HCT116 (cell line): Measurements from ENCODE around the gene GPR68.

Experiments used
- CBX3 ChIP-seq: IDR thresholded peaks from 2 replicates; pipeline ENCODE4 v1.6.1; 2012; ENCODE audit warnings: low read depth
- CTCF ChIP-seq, 3 experiments: fragments of 200-600 bp in 1 of 3; sonication (generic) in 1 of 3; IDR thresholded peaks in 2 of 3; conservative IDR thresholded peaks in 1 of 3; 2 replicates each; pipeline ENCODE4 v1.5.1; 2012 to 2017; ENCODE audit warnings: low read depth in 2 of 3, low read length in 2 of 3, antibody characterized with exemption in 1 of 3, borderline replicate concordance in 1 of 3, control low read depth in 1 of 3, mild to moderate bottlenecking in 1 of 3, mixed read lengths in 1 of 3, mixed run types in 1 of 3, moderate library complexity in 1 of 3; ENCODE audit not compliant: insufficient read depth in 1 of 3
- EZH2phosphoT487 ChIP-seq: fragments of 200-600 bp; IDR thresholded peaks from 2 replicates; pipeline ENCODE4 v1.6.1; 2018; ENCODE audit warnings: antibody characterized with exemption, borderline replicate concordance
- MAX ChIP-seq: IDR thresholded peaks from 2 replicates; pipeline ENCODE4 v1.6.1; 2012
- POLR2A ChIP-seq: IDR thresholded peaks from 2 replicates; pipeline ENCODE4 v1.7.0; 2011; ENCODE audit warnings: borderline replicate concordance; ENCODE audit not compliant: insufficient read depth, insufficient read length; ENCODE audit errors: extremely low read depth
- POLR2AphosphoS5 ChIP-seq: IDR thresholded peaks from 2 replicates; pipeline ENCODE4 v1.6.1; 2011; ENCODE audit warnings: mild to moderate bottlenecking, low read depth, low read length, moderate library complexity
- RAD21 ChIP-seq: IDR thresholded peaks from 2 replicates; pipeline ENCODE4 v1.6.1; 2012; ENCODE audit warnings: low read depth, mild to moderate bottlenecking
- SP1 ChIP-seq: IDR thresholded peaks from 2 replicates; pipeline ENCODE4 v1.6.1; 2012; ENCODE audit warnings: low read depth
- TCF7L2 ChIP-seq: IDR thresholded peaks from 2 replicates; pipeline ENCODE4 v1.7.0; 2011; ENCODE audit warnings: borderline replicate concordance, inconsistent platforms; ENCODE audit not compliant: insufficient read depth, insufficient read length; ENCODE audit errors: extremely low read depth
- ZNF274 ChIP-seq: fragments of 200-500 bp; sonication (Bioruptor generic); IDR thresholded peaks from 2 replicates; pipeline ENCODE4 v1.6.1; 2014; ENCODE audit warnings: mild to moderate bottlenecking, low read depth, low read length, inconsistent platforms

- TF ChIP-seq POLR2AphosphoS5 (no peak), POLR2A (no peak), CTCF (IDR thresholded peaks at IDR 0.05 in 2 of 3, conservative IDR thresholded peaks at IDR 0.05 in 1 of 3; ENCODE audit: borderline replicate concordance in 1 of 3, insufficient read depth in 1 of 3, low read depth in 2 of 3, low read length in 2 of 3) (no peak), SP1 (no peak), MAX (no peak), CBX3 (no peak), ZNF274 (no peak), TCF7L2 (no peak), RAD21 (no peak), EZH2phosphoT487 (no peak)
These were observed 19.5 kb downstream of the GPR68 start for GRCh38 chr14:91225025-91225424.
